Measurements from ENCODE around the gene CRCP. TPM values are rescaled to one million over a fixed set of nuclear protein-coding genes. Genes with fewer than 3 reads are reported as not detected.
A peak's percentile ranks its signal among the peaks of the same experiment; 100 is the strongest.
"Not testable (repeated sequence)": the region's sequence is repeated elsewhere in the genome, so short reads cannot be mapped to it uniquely, and the experiment has no call there.

Gene CRCP
- total RNA-seq, 2 donors from 2014 or later, result 35.2 to 40.3 TPM

DNA sequence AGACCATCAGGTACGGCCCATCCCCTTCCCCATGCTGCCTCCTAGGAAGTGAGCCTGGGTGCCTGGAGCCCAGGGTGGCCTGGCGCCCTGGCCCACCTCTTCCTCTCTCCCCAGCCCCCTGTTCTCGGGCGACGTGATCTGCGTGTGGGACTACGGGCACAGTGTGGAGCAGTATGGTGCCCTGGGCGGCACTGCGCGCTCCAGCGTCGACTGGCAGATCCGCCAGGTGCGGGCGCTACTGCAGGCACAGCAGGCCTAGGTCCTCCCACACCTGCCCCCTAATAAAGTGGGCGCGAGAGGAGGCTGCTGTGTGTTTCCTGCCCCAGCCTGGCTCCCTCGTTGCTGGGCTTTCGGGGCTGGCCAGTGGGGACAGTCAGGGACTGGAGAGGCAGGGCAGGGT lies 22.0 kb upstream of the CRCP start:
- ATAC-seq, result no peak
- H3K27ac Mint-ChIP-seq, result peak overlapping the region; percentile 16
- H3K4me1 Mint-ChIP-seq, result no peaks in the 10 kb centered on the region
- H3K9me3 ChIP-seq (ENCODE audit: control insufficient read depth, low read length, poor library complexity, severe bottlenecking), result no peaks in the 10 kb centered on the region
- no peak for DNase-seq
- no peaks in the 10 kb centered on the region for H3K27me3 Mint-ChIP-seq
- H3K36me3 Mint-ChIP-seq (ENCODE audit: low read depth), result no peaks in the 10 kb centered on the region
- no peak overlapping the region for H3K4me3 Mint-ChIP-seq

DNA sequence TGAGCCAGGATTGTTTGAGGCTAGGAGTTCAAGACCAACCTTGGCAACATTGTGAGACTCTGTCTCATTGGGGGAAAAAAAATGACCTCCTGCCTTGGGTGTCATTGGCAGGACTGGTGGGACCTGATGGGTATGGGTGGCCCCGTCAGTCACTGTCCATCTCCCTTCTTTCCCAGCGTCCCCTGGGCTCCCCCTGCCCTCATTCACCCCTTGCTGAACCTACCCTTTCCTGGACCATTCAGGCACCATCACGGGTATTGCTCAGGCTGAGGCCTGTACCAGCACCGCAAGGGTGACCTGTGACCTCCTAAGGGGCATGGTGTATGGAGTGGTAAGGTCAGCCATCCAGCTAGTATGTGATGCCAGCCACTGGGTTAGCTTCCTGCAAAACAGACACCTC lies 19.6 kb upstream of the CRCP start:
- H3K4me3 Mint-ChIP-seq, result no peak overlapping the region
- no peak for ATAC-seq
- peaks cover 6% of the 10 kb centered on the region for H3K4me1 Mint-ChIP-seq
- peak overlapping the region; percentile 9 for H3K27ac Mint-ChIP-seq
- H3K27me3 Mint-ChIP-seq, result no peaks in the 10 kb centered on the region
- DNase-seq, result no peak
- H3K36me3 Mint-ChIP-seq (ENCODE audit: low read depth), result no peaks in the 10 kb centered on the region
- H3K9me3 ChIP-seq (ENCODE audit: control insufficient read depth, low read length, poor library complexity, severe bottlenecking), result no peaks in the 10 kb centered on the region

DNA sequence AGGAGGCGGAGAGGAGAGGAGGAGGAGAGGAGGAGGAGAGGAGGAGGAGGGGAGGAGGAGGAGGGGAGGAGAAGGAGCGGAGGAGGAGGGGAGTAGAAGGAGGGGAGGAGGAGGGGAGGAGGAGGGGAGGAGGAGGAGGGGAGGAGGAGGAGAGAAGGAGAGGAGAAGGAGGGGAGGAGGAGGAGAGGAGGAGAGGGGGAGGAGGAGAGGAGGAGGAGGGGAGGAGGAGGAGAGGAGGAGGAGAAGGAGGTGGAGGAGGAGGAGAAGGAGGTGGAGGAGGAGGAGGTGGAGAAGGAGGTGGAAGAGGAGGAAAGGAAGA lies 15.5 kb upstream of the CRCP start:
- Mint-ChIP-seq H3K27ac (peak overlapping the region; percentile 95), H3K36me3 (ENCODE audit: low read depth) (no peaks in the 10 kb centered on the region), H3K4me1 (peaks cover 10% of the 10 kb centered on the region), H3K4me3 (peak overlapping the region; percentile 97), H3K27me3 (no peaks in the 10 kb centered on the region)
- no peak for ATAC-seq
- no peaks in the 10 kb centered on the region for H3K9me3 ChIP-seq (ENCODE audit: control insufficient read depth, low read length, poor library complexity, severe bottlenecking)
- DNase-seq, result no peak

DNA sequence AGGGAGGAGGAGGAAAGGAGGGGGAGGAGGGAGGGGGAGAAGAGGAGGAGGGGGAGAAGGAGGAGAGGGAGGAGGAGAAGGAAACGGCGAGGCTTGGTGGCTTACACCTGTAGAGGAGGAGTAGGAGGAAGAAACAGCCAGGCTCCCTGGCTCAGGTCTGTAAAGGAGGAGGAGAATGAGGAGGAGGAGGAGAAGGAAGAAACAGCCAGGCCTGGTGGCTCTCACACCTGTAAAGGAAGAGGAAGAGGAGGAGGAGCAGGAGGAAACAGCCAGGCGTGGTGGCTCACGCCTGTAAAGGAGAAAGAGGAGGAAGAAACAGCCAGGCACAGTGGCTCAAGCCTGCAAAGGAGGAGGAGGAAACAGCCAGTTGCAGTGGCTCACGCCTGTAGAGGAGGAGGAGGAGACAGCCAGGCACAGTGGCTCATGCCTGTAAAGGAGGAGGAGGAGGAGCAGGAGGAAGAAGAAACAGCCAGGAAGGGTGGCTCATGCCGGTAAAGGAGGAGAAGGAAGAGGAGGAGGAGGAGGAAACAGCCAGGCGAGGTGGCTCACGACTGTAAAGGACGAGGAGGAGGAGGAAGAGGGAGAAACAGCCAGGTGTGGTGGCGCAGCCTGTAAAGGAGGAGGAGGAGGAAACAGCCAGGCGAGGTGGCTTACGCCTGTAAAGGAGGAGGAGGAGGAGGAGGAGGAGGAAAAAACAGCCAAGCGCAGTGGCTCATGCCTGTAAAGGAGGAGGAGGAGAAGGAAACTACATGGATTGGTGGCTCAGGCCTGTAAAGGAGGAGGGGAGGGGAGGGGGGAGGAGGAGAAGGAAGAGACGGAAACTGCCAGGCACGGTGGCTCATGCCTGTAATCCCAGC lies 14.9 kb upstream of the CRCP start:
- Mint-ChIP-seq H3K27me3 (no peaks in the 10 kb centered on the region), H3K27ac (peak overlapping the region; percentile 95), H3K4me3 (peak overlapping the region; percentile 97), H3K4me1 (peaks cover 10% of the 10 kb centered on the region), H3K36me3 (ENCODE audit: low read depth) (no peaks in the 10 kb centered on the region)
- DNase-seq (peak in 1 of 3 donors; percentile 11), ATAC-seq (peak; percentile 84)
- H3K9me3 ChIP-seq (ENCODE audit: control insufficient read depth, low read length, poor library complexity, severe bottlenecking), result no peaks in the 10 kb centered on the region

DNA sequence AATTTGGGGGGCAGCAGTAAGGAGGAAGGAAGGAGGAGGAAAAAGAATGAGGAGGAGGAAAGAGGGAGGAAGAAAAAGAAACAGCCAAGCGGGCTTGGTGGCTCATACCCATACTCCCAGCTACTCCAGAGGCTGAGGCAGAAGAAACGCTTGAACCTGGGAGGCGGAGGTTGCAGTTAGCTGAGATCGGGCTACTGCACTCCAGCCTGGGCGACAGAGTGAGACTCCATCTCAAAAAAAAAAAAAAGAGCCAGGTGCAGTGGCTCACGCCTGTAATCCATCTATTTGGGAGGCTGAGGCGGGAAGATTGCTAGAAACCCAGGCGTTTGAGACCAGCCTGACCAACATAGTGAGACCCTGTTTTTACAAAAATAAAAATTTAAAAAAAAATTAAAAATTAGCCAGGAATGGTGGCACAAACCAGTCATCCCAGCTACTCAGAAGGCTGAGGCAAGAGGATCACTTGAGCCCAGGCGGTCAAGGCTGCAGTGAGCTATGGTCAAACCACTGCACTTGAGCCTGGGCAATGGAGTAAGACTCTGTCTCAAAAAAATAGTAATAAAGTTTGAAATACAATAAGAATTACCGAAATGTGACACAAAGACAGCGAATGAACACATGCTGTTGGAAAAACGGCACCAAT lies 14.1 kb upstream of the CRCP start:
- Mint-ChIP-seq H3K4me3 (peak overlapping the region; percentile 97), H3K36me3 (ENCODE audit: low read depth) (no peaks in the 10 kb centered on the region), H3K27me3 (no peaks in the 10 kb centered on the region), H3K27ac (peak overlapping the region; percentile 95), H3K4me1 (peaks cover 13% of the 10 kb centered on the region)
- ATAC-seq, result no peak
- no peak for DNase-seq
- H3K9me3 ChIP-seq (ENCODE audit: control insufficient read depth, low read length, poor library complexity, severe bottlenecking), result no peaks in the 10 kb centered on the region

DNA sequence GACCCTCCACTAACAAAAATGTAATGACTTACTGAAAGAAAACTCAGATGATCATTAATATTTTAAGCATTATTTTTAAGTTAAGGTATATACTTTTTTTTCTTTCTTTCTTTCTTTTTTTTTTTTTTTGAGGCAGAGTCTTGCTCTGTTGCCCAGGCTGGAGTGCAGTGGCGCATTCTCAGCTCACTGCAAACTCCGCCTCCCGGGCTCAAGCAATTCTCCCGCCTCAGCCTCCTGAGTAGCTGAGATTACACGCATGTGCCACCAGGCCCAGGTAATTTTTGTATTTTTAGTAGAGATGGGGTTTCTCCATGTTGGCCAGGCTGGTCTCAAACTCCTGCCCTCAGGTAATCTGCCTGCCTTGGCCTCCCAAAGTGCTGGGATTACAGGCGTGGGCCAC lies 12.5 kb upstream of the CRCP start:
- ATAC-seq; H3K9me3 ChIP-seq (ENCODE audit: control insufficient read depth, low read length, poor library complexity, severe bottlenecking); H3K27me3 Mint-ChIP-seq; H3K4me3 Mint-ChIP-seq; H3K27ac Mint-ChIP-seq; H3K36me3 Mint-ChIP-seq (ENCODE audit: low read depth); DNase-seq: not testable (repeated sequence)
- H3K4me1 Mint-ChIP-seq, result peaks cover 13% of the 10 kb centered on the region

DNA sequence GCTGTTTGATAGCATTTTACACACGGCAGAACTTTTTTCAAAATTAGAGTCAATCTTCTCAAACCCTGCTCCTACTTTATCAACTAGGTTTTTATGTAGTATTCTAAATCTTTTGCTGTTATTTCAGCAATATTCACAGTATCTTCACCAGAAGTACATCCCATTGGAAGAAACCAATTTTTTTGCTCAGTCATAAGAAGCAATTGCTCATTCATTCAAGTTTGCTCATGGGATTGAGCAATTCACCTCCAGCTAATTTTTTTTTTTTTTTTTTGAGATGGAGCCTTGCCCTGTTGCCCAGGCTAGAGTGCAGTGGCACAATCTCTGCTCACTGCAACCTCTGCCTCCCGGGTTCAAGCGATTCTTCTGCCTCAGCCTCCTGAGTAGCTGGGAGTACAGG lies 10.7 kb upstream of the CRCP start:
- H3K36me3 Mint-ChIP-seq (ENCODE audit: low read depth); H3K4me3 Mint-ChIP-seq; H3K27me3 Mint-ChIP-seq; H3K27ac Mint-ChIP-seq; H3K9me3 ChIP-seq (ENCODE audit: control insufficient read depth, low read length, poor library complexity, severe bottlenecking); ATAC-seq; DNase-seq: not testable (repeated sequence)
- H3K4me1 Mint-ChIP-seq, result peaks cover 13% of the 10 kb centered on the region

DNA sequence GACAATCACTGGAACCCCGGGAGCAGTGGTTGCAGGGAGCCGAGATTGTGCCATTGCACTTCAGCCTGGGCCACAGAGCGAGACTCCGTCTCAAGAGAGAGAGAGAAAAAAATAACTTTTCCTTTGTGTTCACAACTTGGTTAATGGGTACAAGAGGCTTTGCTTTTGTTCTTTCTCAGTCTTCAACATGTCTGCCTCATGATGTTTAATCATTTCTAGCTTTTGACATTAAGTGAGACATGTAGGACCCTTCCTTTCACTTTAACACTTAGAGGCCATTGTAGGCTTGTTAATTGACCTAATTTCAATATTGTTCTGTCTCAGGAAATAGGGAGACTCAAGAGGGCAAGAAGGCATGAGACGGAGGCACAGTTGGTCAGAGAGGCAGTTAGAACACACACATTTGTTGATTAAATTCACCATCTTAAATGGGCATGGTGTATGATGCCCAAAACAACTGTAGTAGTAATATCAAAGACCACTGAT lies 9.3 kb upstream of the CRCP start:
- Mint-ChIP-seq H3K27me3 (no peaks in the 10 kb centered on the region), H3K4me3 (no peak overlapping the region), H3K27ac (no peak overlapping the region), H3K36me3 (ENCODE audit: low read depth) (no peaks in the 10 kb centered on the region), H3K4me1 (peaks cover 4% of the 10 kb centered on the region)
- no peak for ATAC-seq
- H3K9me3 ChIP-seq (ENCODE audit: control insufficient read depth, low read length, poor library complexity, severe bottlenecking), result no peaks in the 10 kb centered on the region
- DNase-seq, result no peak

DNA sequence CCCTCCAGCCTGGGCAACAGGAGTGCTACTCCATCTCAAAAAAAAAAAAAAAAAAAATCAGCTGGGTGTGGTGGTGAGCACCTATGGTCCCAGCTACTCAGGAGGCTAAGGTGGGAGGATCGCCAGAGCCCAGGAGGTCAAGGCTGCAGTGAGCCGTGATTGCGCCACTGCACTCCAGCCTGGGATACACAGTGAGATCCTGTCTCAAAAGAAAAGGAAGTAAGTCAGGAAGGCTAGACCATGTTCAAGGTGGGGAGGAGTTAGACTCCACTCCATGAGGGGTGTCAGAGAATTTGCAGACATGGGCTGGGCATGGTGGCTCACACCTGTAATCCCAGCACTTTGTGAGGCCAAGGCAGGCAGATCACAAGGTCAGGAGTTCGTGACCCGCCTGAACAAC lies 6.2 kb upstream of the CRCP start:
- not testable (repeated sequence) for ATAC-seq; DNase-seq; H3K36me3 Mint-ChIP-seq (ENCODE audit: low read depth); H3K4me1 Mint-ChIP-seq; H3K9me3 ChIP-seq (ENCODE audit: control insufficient read depth, low read length, poor library complexity, severe bottlenecking); H3K27me3 Mint-ChIP-seq; H3K4me3 Mint-ChIP-seq; H3K27ac Mint-ChIP-seq

DNA sequence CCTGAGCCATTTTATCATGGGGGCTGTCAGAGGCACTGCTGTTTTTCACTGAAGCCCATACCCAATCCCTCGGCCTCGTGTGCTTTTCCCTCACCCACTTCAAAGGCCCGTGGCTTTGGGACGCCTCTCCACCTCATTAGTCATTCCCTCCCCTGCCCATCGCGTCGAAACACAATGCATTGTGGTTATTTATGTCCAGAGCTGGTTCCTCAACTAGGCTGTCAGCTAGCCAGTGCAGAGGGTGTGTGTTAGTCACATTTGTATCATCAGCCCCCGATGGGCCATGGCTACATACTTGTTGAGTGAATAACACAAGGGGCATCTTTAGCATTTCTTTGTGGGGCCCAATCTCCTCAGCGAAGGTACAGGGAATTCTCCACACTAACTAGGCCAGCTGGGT lies 3.8 kb upstream of the CRCP start:
- no peaks in the 10 kb centered on the region for H3K36me3 Mint-ChIP-seq (ENCODE audit: low read depth)
- no peaks in the 10 kb centered on the region for H3K9me3 ChIP-seq (ENCODE audit: control insufficient read depth, low read length, poor library complexity, severe bottlenecking)
- DNase-seq (no peak), ATAC-seq (no peak)
- no peaks in the 10 kb centered on the region for H3K27me3 Mint-ChIP-seq
- H3K27ac Mint-ChIP-seq, result no peak overlapping the region
- H3K4me1 Mint-ChIP-seq, result peaks cover 11% of the 10 kb centered on the region
- no peak overlapping the region for H3K4me3 Mint-ChIP-seq

DNA sequence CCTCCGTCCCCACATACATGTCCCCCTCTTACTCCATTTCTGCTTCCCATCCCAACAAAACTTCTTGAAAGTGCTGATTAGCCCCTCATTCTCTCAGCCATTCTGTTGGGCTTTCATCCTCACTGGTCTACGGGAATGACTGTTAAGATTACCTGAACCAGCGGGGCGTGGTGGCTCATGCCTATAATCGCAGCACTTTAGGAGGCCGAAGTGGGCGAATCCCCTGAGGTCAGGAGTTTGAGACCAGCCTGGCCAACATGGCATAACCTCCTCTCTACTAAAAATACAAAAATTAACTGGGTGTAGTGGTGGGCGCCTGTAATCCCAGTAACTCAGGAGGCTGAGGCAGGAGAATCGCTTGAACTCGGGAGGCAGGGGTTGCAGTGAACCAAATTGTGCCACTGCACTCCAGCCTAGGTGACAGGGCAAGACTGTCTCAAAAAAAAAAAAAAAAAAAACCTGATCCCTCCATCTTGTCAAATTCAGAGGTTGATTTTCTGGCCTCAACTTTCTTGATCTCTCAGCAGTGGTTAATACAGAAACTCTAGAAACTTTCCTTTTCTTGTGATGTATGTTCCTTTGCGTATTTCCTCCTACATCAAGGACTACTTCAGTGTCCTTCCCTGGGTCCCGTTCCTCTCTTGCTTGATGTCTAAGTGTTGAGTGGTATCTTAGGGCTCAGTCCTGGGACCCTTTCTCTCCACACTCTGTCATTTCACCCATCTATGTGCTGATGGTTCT lies 2.2 kb downstream of the CRCP start:
- not testable (repeated sequence) for ATAC-seq; H3K9me3 ChIP-seq (ENCODE audit: control insufficient read depth, low read length, poor library complexity, severe bottlenecking); H3K36me3 Mint-ChIP-seq (ENCODE audit: low read depth); H3K27me3 Mint-ChIP-seq; DNase-seq
- Mint-ChIP-seq H3K4me1 (peaks cover 36% of the 10 kb centered on the region), H3K4me3 (peak overlapping the region; percentile 81), H3K27ac (peak overlapping the region; percentile 92)

DNA sequence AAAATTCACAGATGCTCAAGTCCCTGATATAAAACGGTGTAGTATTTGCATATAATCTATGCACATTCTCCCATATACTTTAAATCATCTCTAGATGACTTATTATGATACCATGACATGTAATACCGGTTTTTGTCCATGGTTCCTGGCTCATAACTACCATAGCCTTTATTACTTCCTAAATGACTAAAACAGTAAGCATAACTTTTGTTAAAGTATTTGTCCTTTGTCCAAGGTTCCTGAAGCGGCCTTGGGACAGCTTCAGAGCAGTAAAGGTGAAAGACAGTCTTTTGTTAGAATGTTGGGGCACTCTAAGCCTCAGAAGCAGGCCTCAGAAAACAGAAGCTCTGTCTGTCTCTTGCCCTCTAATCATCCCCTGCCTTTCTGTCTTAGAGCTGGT lies 4.0 kb downstream of the CRCP start:
- no peaks in the 10 kb centered on the region for H3K27me3 Mint-ChIP-seq
- H3K4me1 Mint-ChIP-seq, result peaks cover 36% of the 10 kb centered on the region
- no peaks in the 10 kb centered on the region for H3K9me3 ChIP-seq (ENCODE audit: control insufficient read depth, low read length, poor library complexity, severe bottlenecking)
- peaks cover 6% of the 10 kb centered on the region for H3K36me3 Mint-ChIP-seq (ENCODE audit: low read depth)
- no peak overlapping the region for H3K4me3 Mint-ChIP-seq
- ATAC-seq (no peak), DNase-seq (no peak)
- H3K27ac Mint-ChIP-seq, result peak overlapping the region; percentile 92

DNA sequence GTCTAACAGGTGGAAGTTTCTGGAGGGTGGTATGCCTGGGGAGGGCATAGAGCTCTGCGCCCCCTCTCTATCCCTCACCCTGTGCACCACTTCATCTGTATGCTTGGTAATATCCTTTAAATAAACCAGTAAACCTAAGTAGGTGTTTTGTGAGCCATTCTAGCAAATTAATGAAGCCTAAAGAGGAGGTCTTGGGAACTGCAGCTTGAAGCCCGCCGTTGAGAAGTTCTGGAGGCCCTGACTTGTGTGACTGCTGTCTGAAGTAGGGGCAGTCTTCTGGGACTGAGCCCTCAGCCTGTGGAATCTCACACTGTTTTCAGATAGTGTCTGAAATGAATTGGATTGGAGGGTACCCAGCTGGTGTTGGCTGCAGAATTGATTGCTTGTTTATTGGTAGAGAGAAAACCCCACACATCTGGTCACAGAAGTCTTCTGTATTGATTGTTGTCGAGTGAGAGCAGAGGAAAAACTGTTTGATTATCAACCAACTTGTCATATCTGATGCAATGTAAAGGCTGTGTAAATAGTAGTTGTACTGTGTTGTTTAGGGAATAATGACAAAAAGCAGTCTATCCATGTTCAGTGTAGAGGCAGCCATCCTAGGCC lies 4.7 kb downstream of the CRCP start:
- no peak for DNase-seq
- Mint-ChIP-seq H3K36me3 (ENCODE audit: low read depth) (peaks cover 6% of the 10 kb centered on the region), H3K4me3 (no peak overlapping the region), H3K27ac (peak overlapping the region; percentile 92), H3K4me1 (peaks cover 36% of the 10 kb centered on the region), H3K27me3 (no peaks in the 10 kb centered on the region)
- no peaks in the 10 kb centered on the region for H3K9me3 ChIP-seq (ENCODE audit: control insufficient read depth, low read length, poor library complexity, severe bottlenecking)
- ATAC-seq, result no peak
